ENCODE data around the gene NLE1.
A peak's percentile ranks its signal among the peaks of the same experiment; 100 is the strongest.

NLE1 gene

GRCh38 chr17:35188111-35188510 is 46.0 kb upstream of the NLE1 start:
- Histone ChIP-seq H3K27me3 (ENCODE audit: insufficient read depth, poor library complexity, severe bottlenecking) (no peaks in the 10 kb centered on the region), H3K4me3 (replicated peaks; ENCODE audit: insufficient read depth, low read length) (no peak overlapping the region), H3K27ac (replicated peaks) (no peak overlapping the region)
- DNase-seq (ENCODE audit: low read depth in 1 of 2, low spot score in 1 of 2), result no peak
- TF ChIP-seq GABPA (IDR thresholded peaks at IDR 0.05; ENCODE audit: low read depth) (no peak), REST (IDR thresholded peaks at IDR 0.05; ENCODE audit: insufficient replicate concordance, low read depth) (no peak), POLR2AphosphoS5 (IDR thresholded peaks at IDR 0.05; ENCODE audit: low read depth) (no peak), CTCF (IDR thresholded peaks at IDR 0.05; ENCODE audit: insufficient read depth, low read length) (no peak), SPI1 (IDR thresholded peaks at IDR 0.05; ENCODE audit: borderline replicate concordance, low read depth) (no peak)

GRCh38 chr17:35187481-35187880 is 45.4 kb upstream of the NLE1 start:
- Histone ChIP-seq H3K27ac (replicated peaks) (no peak overlapping the region), H3K4me3 (replicated peaks; ENCODE audit: insufficient read depth, low read length) (no peak overlapping the region), H3K27me3 (ENCODE audit: insufficient read depth, poor library complexity, severe bottlenecking) (no peaks in the 10 kb centered on the region)
- TF ChIP-seq SPI1 (IDR thresholded peaks at IDR 0.05; ENCODE audit: borderline replicate concordance, low read depth), result no peak
- no peak for TF ChIP-seq GABPA (IDR thresholded peaks at IDR 0.05; ENCODE audit: low read depth)
- no peak for TF ChIP-seq REST (IDR thresholded peaks at IDR 0.05; ENCODE audit: insufficient replicate concordance, low read depth)
- TF ChIP-seq POLR2AphosphoS5 (IDR thresholded peaks at IDR 0.05; ENCODE audit: low read depth), result no peak
- no peak for TF ChIP-seq CTCF (IDR thresholded peaks at IDR 0.05; ENCODE audit: insufficient read depth, low read length)
- no peak for DNase-seq (ENCODE audit: low read depth in 1 of 2, low spot score in 1 of 2)

GRCh38 chr17:35185849-35186248 is 43.7 kb upstream of the NLE1 start:
- Histone ChIP-seq H3K27ac (replicated peaks) (no peak overlapping the region), H3K4me3 (replicated peaks; ENCODE audit: insufficient read depth, low read length) (no peak overlapping the region), H3K27me3 (ENCODE audit: insufficient read depth, poor library complexity, severe bottlenecking) (no peaks in the 10 kb centered on the region)
- DNase-seq (ENCODE audit: low read depth in 1 of 2, low spot score in 1 of 2), result peak in 1 of 2 experiments; percentile 11
- TF ChIP-seq SPI1 (IDR thresholded peaks at IDR 0.05; ENCODE audit: borderline replicate concordance, low read depth) (peak; percentile 45; the same call in 1 of the 2 replicates), CTCF (IDR thresholded peaks at IDR 0.05; ENCODE audit: insufficient read depth, low read length) (no peak)

GRCh38 chr17:35184274-35184673 is 42.2 kb upstream of the NLE1 start:
- Histone ChIP-seq H3K4me3 (replicated peaks; ENCODE audit: insufficient read depth, low read length) (no peak overlapping the region), H3K27me3 (ENCODE audit: insufficient read depth, poor library complexity, severe bottlenecking) (no peaks in the 10 kb centered on the region)

More at GRCh38 chr17:35184274-35184673, 42.2 kb upstream of the NLE1 start:
- TF ChIP-seq REST (IDR thresholded peaks at IDR 0.05; ENCODE audit: insufficient replicate concordance, low read depth), result no peak
- no peak for TF ChIP-seq CTCF (IDR thresholded peaks at IDR 0.05; ENCODE audit: insufficient read depth, low read length)
- TF ChIP-seq GABPA (IDR thresholded peaks at IDR 0.05; ENCODE audit: low read depth), result no peak
- no peak for TF ChIP-seq POLR2AphosphoS5 (IDR thresholded peaks at IDR 0.05; ENCODE audit: low read depth)
- no peak for TF ChIP-seq SPI1 (IDR thresholded peaks at IDR 0.05; ENCODE audit: borderline replicate concordance, low read depth)
- no peak overlapping the region for H3K27ac ChIP-seq (replicated peaks)
- no peak for DNase-seq (ENCODE audit: low read depth in 1 of 2, low spot score in 1 of 2)
